ENCODE measurements around the gene MACC1. TPM values are rescaled to one million over a fixed set of nuclear protein-coding genes. Genes with fewer than 3 reads are reported as not detected.
"Not testable (repeated sequence)": the region's sequence is repeated elsewhere in the genome, so short reads cannot be mapped to it uniquely, and the experiment has no call there.

The MACC1 gene
- total RNA-seq, 1 donor from 2014 or later = not detected

- Histone ChIP-seq H3K4me1 (ENCODE audit: control insufficient read depth in 3 of 3, insufficient read depth in 3 of 3, low read length in 3 of 3) (no peaks in the 10 kb centered on the region), H3K36me3 (ENCODE audit: control insufficient read depth in 3 of 3, insufficient read depth in 3 of 3, low read length in 3 of 3) (no peaks in the 10 kb centered on the region), H3K27ac (ENCODE audit: low read depth, low read length) (no peak overlapping the region)
Observed at GRCh38 chr7:20197125-20197748, 19.9 kb downstream of the MACC1 start.

GRCh38 chr7:20194343-20194995 is 22.7 kb downstream of the MACC1 start:
- no peaks in the 10 kb centered on the region for H3K36me3 ChIP-seq (ENCODE audit: control insufficient read depth in 3 of 3, insufficient read depth in 3 of 3, low read length in 3 of 3)
- H3K4me3 ChIP-seq (ENCODE audit: low read length in 3 of 3) = no peak overlapping the region
- H3K9ac ChIP-seq (ENCODE audit: low read depth in 1 of 3, low read length in 3 of 3) = no peak overlapping the region
- no peak overlapping the region for H3K27ac ChIP-seq (ENCODE audit: low read depth, low read length)
- H3K9me3 ChIP-seq (ENCODE audit: control insufficient read depth in 3 of 3, low read length in 3 of 3) = no peaks in the 10 kb centered on the region
- H3K27me3 ChIP-seq (ENCODE audit: control insufficient read depth in 3 of 3, insufficient read depth in 3 of 3, low read length in 3 of 3) = no peaks in the 10 kb centered on the region
- no peaks in the 10 kb centered on the region for H3K4me1 ChIP-seq (ENCODE audit: control insufficient read depth in 3 of 3, insufficient read depth in 3 of 3, low read length in 3 of 3)

More at GRCh38 chr7:20197125-20197748, 19.9 kb downstream of the MACC1 start:
- Histone ChIP-seq H3K27me3 (ENCODE audit: control insufficient read depth in 3 of 3, insufficient read depth in 3 of 3, low read length in 3 of 3) (no peaks in the 10 kb centered on the region), H3K9me3 (ENCODE audit: control insufficient read depth in 3 of 3, low read length in 3 of 3) (no peaks in the 10 kb centered on the region), H3K9ac (ENCODE audit: low read depth in 1 of 3, low read length in 3 of 3) (no peak overlapping the region), H3K4me3 (ENCODE audit: low read length in 3 of 3) (no peak overlapping the region)

GRCh38 chr7:20193873-20194272 is 23.3 kb downstream of the MACC1 start:
- Histone ChIP-seq H3K27me3 (ENCODE audit: control insufficient read depth in 3 of 3, insufficient read depth in 3 of 3, low read length in 3 of 3) (no peaks in the 10 kb centered on the region), H3K36me3 (ENCODE audit: control insufficient read depth in 3 of 3, insufficient read depth in 3 of 3, low read length in 3 of 3) (no peaks in the 10 kb centered on the region), H3K4me3 (ENCODE audit: low read length in 3 of 3) (no peak overlapping the region), H3K9me3 (ENCODE audit: control insufficient read depth in 3 of 3, low read length in 3 of 3) (no peaks in the 10 kb centered on the region), H3K9ac (ENCODE audit: low read depth in 1 of 3, low read length in 3 of 3) (no peak overlapping the region), H3K4me1 (ENCODE audit: control insufficient read depth in 3 of 3, insufficient read depth in 3 of 3, low read length in 3 of 3) (no peaks in the 10 kb centered on the region), H3K27ac (ENCODE audit: low read depth, low read length) (no peak overlapping the region)

GRCh38 chr7:20193242-20193777 is 23.9 kb downstream of the MACC1 start:
- Histone ChIP-seq H3K4me1 (ENCODE audit: control insufficient read depth in 3 of 3, insufficient read depth in 3 of 3, low read length in 3 of 3) (no peaks in the 10 kb centered on the region), H3K9ac (ENCODE audit: low read depth in 1 of 3, low read length in 3 of 3) (no peak overlapping the region), H3K36me3 (ENCODE audit: control insufficient read depth in 3 of 3, insufficient read depth in 3 of 3, low read length in 3 of 3) (no peaks in the 10 kb centered on the region), H3K27ac (ENCODE audit: low read depth, low read length) (no peak overlapping the region), H3K27me3 (ENCODE audit: control insufficient read depth in 3 of 3, insufficient read depth in 3 of 3, low read length in 3 of 3) (no peaks in the 10 kb centered on the region), H3K9me3 (ENCODE audit: control insufficient read depth in 3 of 3, low read length in 3 of 3) (no peaks in the 10 kb centered on the region), H3K4me3 (ENCODE audit: low read length in 3 of 3) (no peak overlapping the region)

- Histone ChIP-seq H3K4me1 (ENCODE audit: control insufficient read depth in 3 of 3, insufficient read depth in 3 of 3, low read length in 3 of 3) (no peaks in the 10 kb centered on the region), H3K27me3 (ENCODE audit: control insufficient read depth in 3 of 3, insufficient read depth in 3 of 3, low read length in 3 of 3) (no peaks in the 10 kb centered on the region), H3K4me3 (ENCODE audit: low read length in 3 of 3) (no peak overlapping the region), H3K27ac (ENCODE audit: low read depth, low read length) (no peak overlapping the region), H3K9me3 (ENCODE audit: control insufficient read depth in 3 of 3, low read length in 3 of 3) (no peaks in the 10 kb centered on the region), H3K9ac (ENCODE audit: low read depth in 1 of 3, low read length in 3 of 3) (no peak overlapping the region), H3K36me3 (ENCODE audit: control insufficient read depth in 3 of 3, insufficient read depth in 3 of 3, low read length in 3 of 3) (no peaks in the 10 kb centered on the region)
Observed at GRCh38 chr7:20191391-20191869, 25.8 kb downstream of the MACC1 start.

- Histone ChIP-seq H3K9ac (ENCODE audit: low read depth in 1 of 3, low read length in 3 of 3) (no peak overlapping the region), H3K36me3 (ENCODE audit: control insufficient read depth in 3 of 3, insufficient read depth in 3 of 3, low read length in 3 of 3) (no peaks in the 10 kb centered on the region), H3K4me3 (ENCODE audit: low read length in 3 of 3) (no peak overlapping the region), H3K27me3 (ENCODE audit: control insufficient read depth in 3 of 3, insufficient read depth in 3 of 3, low read length in 3 of 3) (no peaks in the 10 kb centered on the region), H3K9me3 (ENCODE audit: control insufficient read depth in 3 of 3, low read length in 3 of 3) (no peaks in the 10 kb centered on the region), H3K4me1 (ENCODE audit: control insufficient read depth in 3 of 3, insufficient read depth in 3 of 3, low read length in 3 of 3) (no peaks in the 10 kb centered on the region), H3K27ac (ENCODE audit: low read depth, low read length) (no peak overlapping the region)
Observed at GRCh38 chr7:20190560-20191390, 26.4 kb downstream of the MACC1 start.

GRCh38 chr7:20189852-20190251 is 27.3 kb downstream of the MACC1 start:
- Histone ChIP-seq H3K4me3 (ENCODE audit: low read length in 3 of 3) (no peak overlapping the region), H3K36me3 (ENCODE audit: control insufficient read depth in 3 of 3, insufficient read depth in 3 of 3, low read length in 3 of 3) (no peaks in the 10 kb centered on the region), H3K4me1 (ENCODE audit: control insufficient read depth in 3 of 3, insufficient read depth in 3 of 3, low read length in 3 of 3) (no peaks in the 10 kb centered on the region), H3K27ac (ENCODE audit: low read depth, low read length) (no peak overlapping the region), H3K27me3 (ENCODE audit: control insufficient read depth in 3 of 3, insufficient read depth in 3 of 3, low read length in 3 of 3) (no peaks in the 10 kb centered on the region), H3K9me3 (ENCODE audit: control insufficient read depth in 3 of 3, low read length in 3 of 3) (no peaks in the 10 kb centered on the region), H3K9ac (ENCODE audit: low read depth in 1 of 3, low read length in 3 of 3) (no peak overlapping the region)

- Histone ChIP-seq H3K4me3 (ENCODE audit: low read length in 3 of 3) (no peak overlapping the region), H3K27me3 (ENCODE audit: control insufficient read depth in 3 of 3, insufficient read depth in 3 of 3, low read length in 3 of 3) (no peaks in the 10 kb centered on the region), H3K27ac (ENCODE audit: low read depth, low read length) (no peak overlapping the region), H3K9me3 (ENCODE audit: control insufficient read depth in 3 of 3, low read length in 3 of 3) (no peaks in the 10 kb centered on the region), H3K4me1 (ENCODE audit: control insufficient read depth in 3 of 3, insufficient read depth in 3 of 3, low read length in 3 of 3) (no peaks in the 10 kb centered on the region), H3K36me3 (ENCODE audit: control insufficient read depth in 3 of 3, insufficient read depth in 3 of 3, low read length in 3 of 3) (no peaks in the 10 kb centered on the region), H3K9ac (ENCODE audit: low read depth in 1 of 3, low read length in 3 of 3) (no peak overlapping the region)
Observed at GRCh38 chr7:20188567-20188966, 28.6 kb downstream of the MACC1 start.

- not testable (repeated sequence) for H3K9ac ChIP-seq (ENCODE audit: low read depth in 1 of 3, low read length in 3 of 3); H3K4me1 ChIP-seq (ENCODE audit: control insufficient read depth in 3 of 3, insufficient read depth in 3 of 3, low read length in 3 of 3); H3K27me3 ChIP-seq (ENCODE audit: control insufficient read depth in 3 of 3, insufficient read depth in 3 of 3, low read length in 3 of 3); H3K36me3 ChIP-seq (ENCODE audit: control insufficient read depth in 3 of 3, insufficient read depth in 3 of 3, low read length in 3 of 3); H3K4me3 ChIP-seq (ENCODE audit: low read length in 3 of 3); H3K9me3 ChIP-seq (ENCODE audit: control insufficient read depth in 3 of 3, low read length in 3 of 3); H3K27ac ChIP-seq (ENCODE audit: low read depth, low read length)
Observed at GRCh38 chr7:20187850-20188249, 29.3 kb downstream of the MACC1 start.

GRCh38 chr7:20185988-20186387 is 31.2 kb downstream of the MACC1 start:
- Histone ChIP-seq H3K36me3 (ENCODE audit: control insufficient read depth in 3 of 3, insufficient read depth in 3 of 3, low read length in 3 of 3) (no peaks in the 10 kb centered on the region), H3K27me3 (ENCODE audit: control insufficient read depth in 3 of 3, insufficient read depth in 3 of 3, low read length in 3 of 3) (no peaks in the 10 kb centered on the region), H3K9me3 (ENCODE audit: control insufficient read depth in 3 of 3, low read length in 3 of 3) (no peaks in the 10 kb centered on the region), H3K27ac (ENCODE audit: low read depth, low read length) (no peak overlapping the region), H3K4me1 (ENCODE audit: control insufficient read depth in 3 of 3, insufficient read depth in 3 of 3, low read length in 3 of 3) (no peaks in the 10 kb centered on the region), H3K9ac (ENCODE audit: low read depth in 1 of 3, low read length in 3 of 3) (no peak overlapping the region), H3K4me3 (ENCODE audit: low read length in 3 of 3) (no peak overlapping the region)
